Common myeloid progenitor, CD34-positive (primary cell): ENCODE measurements around the gene TMPRSS3.
A peak's percentile ranks its signal among the peaks of the same experiment; 100 is the strongest.

Experiments
- CTCF ChIA-PET: fragments of 350-600 bp; sonication (Branson Sonifier 250); formaldehyde crosslinking; loops from one replicate; lab custom pipeline; 2021; ENCODE audit warnings: antibody characterized with exemption; lab: Charles Lee
- POLR2A ChIA-PET: fragments of 350-600 bp; sonication (Branson Sonifier 250); formaldehyde crosslinking; loops from one replicate; lab custom pipeline; 2021; ENCODE audit warnings: antibody characterized with exemption; lab: Charles Lee
- DNase-seq, 3 donors: peaks; one replicate each; pipeline versions ENCODE4 v3.0.0 to v3.0.0-alpha.2; 2013
- H3K27ac ChIP-seq, 2 experiments: 1 replicate in 1 of 2; 2 replicates in 1 of 2; pipeline ENCODE4 v1.7.0; 2013; ENCODE audit warnings: inconsistent platforms in 2 of 2, low read length in 2 of 2, mild to moderate bottlenecking in 2 of 2, low read depth in 1 of 2, moderate library complexity in 1 of 2; ENCODE audit not compliant: severe bottlenecking in 2 of 2, insufficient read depth in 1 of 2, poor library complexity in 1 of 2
- H3K27me3 ChIP-seq, 5 experiments: replicated peaks in 2 of 5; 1 replicate in 3 of 5; 2 replicates in 2 of 5; pipeline versions ENCODE4 v1.6.1 to v1.7.0; 2013; ENCODE audit warnings: low read length in 4 of 5, mild to moderate bottlenecking in 2 of 5, moderate library complexity in 2 of 5, inconsistent platforms in 1 of 5; ENCODE audit not compliant: insufficient read depth in 5 of 5, control insufficient read depth in 4 of 5
- H3K36me3 ChIP-seq, 4 experiments: 1 replicate in 2 of 4; 2 replicates in 2 of 4; pipeline versions ENCODE4 v1.6.1 to v1.7.0; 2013; ENCODE audit warnings: low read length in 3 of 4, control low read depth in 1 of 4, mild to moderate bottlenecking in 1 of 4; ENCODE audit not compliant: control insufficient read depth in 4 of 4, insufficient read depth in 4 of 4
- H3K4me1 ChIP-seq, 4 experiments: 1 replicate in 3 of 4; 2 replicates in 1 of 4; pipeline versions ENCODE4 v1.6.1 to v1.7.1; 2013; ENCODE audit warnings: low read length in 3 of 4, mild to moderate bottlenecking in 3 of 4, control low read depth in 1 of 4, inconsistent platforms in 1 of 4, moderate library complexity in 1 of 4; ENCODE audit not compliant: control insufficient read depth in 4 of 4, insufficient read depth in 4 of 4; ENCODE audit errors: control extremely low read depth in 1 of 4
- H3K4me3 ChIP-seq, 7 experiments: 1 replicate in 4 of 7; 2 replicates in 3 of 7; pipeline versions ENCODE4 v1.5.1 to v1.7.0; 2013; ENCODE audit warnings: mild to moderate bottlenecking in 7 of 7, low read length in 6 of 7, moderate library complexity in 6 of 7, inconsistent platforms in 2 of 7, low read depth in 2 of 7, control low read depth in 1 of 7; ENCODE audit not compliant: insufficient read depth in 4 of 7, control insufficient read depth in 1 of 7; ENCODE audit errors: extremely low read depth in 1 of 7
- H3K9me3 ChIP-seq, 5 experiments: 1 replicate in 4 of 5; 2 replicates in 1 of 5; pipeline versions ENCODE4 v1.6.1 to v1.7.1; 2013; ENCODE audit warnings: low read length in 4 of 5, mild to moderate bottlenecking in 2 of 5, inconsistent platforms in 1 of 5, low read depth in 1 of 5, moderate library complexity in 1 of 5; ENCODE audit not compliant: control insufficient read depth in 4 of 5, insufficient read depth in 2 of 5; ENCODE audit errors: control extremely low read depth in 1 of 5
- WGBS: methylation state at CpG from one replicate; pipeline ENCODE4 v1.1.5; 2013; ENCODE audit not compliant: insufficient coverage; 5-methylcytosine and 5-hydroxymethylcytosine counted together

Gene TMPRSS3

DNA sequence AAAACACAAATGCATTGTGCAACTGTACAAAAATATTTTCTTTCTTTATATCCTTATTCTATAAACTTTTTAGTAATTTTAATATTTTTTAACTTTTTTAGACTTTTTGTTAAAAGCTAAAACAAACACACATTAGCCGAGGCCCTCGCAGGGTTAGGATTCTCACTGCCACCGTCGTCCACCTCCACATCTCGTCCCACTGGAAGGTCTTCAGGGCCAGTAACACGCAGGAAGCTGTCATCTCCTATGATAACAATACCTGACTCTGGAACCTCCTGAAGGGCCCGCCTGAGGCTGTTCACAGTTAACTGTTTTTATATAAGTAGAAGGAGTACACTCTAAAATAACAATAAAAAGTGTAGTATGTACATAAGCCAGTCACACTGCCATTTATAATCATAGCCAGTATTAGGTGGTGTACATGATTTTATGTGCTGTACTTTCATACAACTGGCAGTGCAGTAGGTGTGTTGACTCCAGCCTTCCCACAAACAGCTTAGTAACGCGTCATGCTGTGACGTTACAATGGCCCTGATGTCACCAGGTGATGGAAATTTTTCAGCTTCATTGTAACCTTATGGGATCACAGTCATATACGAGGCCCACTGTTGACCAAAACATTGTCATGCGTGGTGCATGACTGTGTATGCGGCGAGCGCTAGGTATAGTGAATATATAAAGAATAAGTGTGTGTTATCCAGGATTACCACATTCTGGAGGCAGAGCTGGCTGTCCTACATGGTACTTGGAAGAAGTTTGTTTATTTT is 53.9 kb downstream of the TMPRSS3 start:
- no peak overlapping the region for H3K4me3 ChIP-seq
- H3K27me3 ChIP-seq, result no peaks in the 10 kb centered on the region
- H3K27ac ChIP-seq, result no peak overlapping the region
- DNase-seq, result no peak
- CTCF ChIA-PET, result interaction anchor here (0.9 to 1.4 kb wide), 3 partner anchors 30 to 186 kb away, joined by 3 read pairs; no protein-coding TSS in a partner anchor
- 98% methylated on average over 13 of the region's 15 CpGs for WGBS
- POLR2A ChIA-PET, result no interaction called here
- no peaks in the 10 kb centered on the region for H3K9me3 ChIP-seq
- H3K36me3 ChIP-seq, result no peaks in the 10 kb centered on the region
- peaks cover 0 to 9% (median 6%) of the 10 kb centered on the region in 4 experiments for H3K4me1 ChIP-seq

DNA sequence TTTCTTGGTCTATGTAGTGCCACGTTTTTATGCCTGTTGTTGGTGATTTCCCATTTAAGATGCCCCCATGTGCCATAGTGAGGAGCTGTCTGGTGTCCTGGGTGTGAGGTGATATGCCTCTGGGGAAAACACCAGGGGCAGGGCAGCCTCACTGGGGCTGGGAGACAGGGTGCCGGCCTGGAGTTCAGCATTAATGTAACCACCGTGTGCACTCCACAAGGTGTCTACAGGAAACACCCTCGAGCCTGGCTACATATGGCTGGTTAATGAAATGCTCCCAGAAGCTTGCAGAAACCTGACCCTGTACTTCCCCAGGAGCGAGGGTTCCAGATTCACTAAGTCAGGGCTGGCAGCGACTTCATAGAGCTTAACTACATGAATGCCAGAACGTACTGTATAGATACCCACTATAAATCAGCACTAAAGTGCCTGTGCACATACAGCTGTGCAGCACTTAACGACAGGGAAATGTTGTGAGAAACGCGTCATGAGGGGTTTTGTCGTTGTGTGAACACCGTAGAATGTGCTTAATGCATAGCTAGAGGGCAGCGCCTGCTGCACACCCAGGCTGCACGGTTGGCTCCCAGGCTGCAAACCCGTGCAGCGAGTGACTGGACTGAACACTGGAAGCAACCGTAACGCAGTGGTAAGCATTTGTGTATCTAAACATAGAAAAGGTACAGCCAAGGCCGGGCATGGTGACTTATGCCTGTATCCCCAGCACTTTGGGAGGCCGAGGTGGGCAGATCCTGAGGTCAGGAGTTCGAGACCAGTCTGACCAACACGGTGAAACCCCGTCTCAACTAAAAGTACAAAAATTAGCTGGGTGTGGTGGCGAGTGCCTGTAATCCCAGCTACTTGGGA is 55.4 kb downstream of the TMPRSS3 start:
- H3K9me3 ChIP-seq, result no peaks in the 10 kb centered on the region
- CTCF ChIA-PET, result interaction anchor here (0.9 to 7.6 kb wide), 4 partner anchors 9 to 196 kb away, joined by 3 to 43 read pairs (median 5); no protein-coding TSS in a partner anchor
- H3K27ac ChIP-seq, result no peak overlapping the region
- peaks cover 0 to 9% (median 6%) of the 10 kb centered on the region in 4 experiments for H3K4me1 ChIP-seq
- H3K36me3 ChIP-seq, result no peaks in the 10 kb centered on the region
- POLR2A ChIA-PET, result no interaction called here
- peaks cover 0 to 3% (median 0%) of the 10 kb centered on the region in 5 experiments for H3K27me3 ChIP-seq
- DNase-seq, result no peak
- no peak overlapping the region for H3K4me3 ChIP-seq
- 95% methylated on average over 21 of the region's 24 CpGs for WGBS

DNA sequence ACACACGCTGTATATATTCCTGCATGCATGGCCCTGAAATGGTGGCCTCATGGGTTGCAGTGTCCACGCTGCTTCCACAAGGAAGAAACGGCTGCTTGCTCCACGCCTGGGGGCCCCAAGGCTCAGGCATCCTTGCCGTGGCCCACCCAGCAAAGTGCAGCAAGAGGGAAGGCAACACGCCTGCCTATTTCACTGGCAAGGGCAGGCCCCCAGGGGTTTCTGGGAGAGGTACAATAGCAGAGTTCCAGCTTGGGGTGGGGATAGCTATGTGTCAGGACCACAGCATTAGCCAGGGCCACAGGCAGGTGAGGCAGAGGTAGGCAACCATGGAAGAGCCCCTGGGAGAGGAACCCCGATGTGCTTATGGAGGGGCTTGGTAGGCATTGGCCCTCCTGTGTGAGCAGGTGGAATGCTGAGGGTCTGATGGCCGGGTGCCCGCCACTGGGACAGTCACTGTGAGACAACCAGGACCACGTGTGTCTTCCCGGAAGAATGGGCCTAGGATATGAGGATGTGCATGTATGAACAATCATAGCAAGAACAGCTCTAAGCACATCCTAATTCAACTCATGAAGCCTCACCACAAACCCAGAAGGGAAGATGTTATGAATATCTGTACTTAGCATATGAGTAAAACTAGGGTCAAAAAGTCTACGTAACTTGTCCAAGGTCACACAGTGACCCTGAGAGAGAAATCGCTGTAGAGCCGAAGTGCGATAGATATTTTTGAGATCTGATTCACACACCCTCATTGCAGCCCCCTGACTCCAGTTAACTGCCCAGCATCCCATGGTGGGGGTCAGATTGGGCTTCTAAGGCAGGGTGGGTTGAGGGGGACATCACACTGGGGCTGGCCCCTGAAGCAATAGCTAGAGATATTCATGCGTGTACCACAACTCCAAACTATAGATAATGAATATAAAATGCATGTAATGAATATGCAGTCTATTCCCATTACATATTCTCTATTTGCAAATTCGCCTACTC is 56.8 kb downstream of the TMPRSS3 start:
- H3K4me1 ChIP-seq, result peaks cover 0 to 9% (median 6%) of the 10 kb centered on the region in 4 experiments
- no peak overlapping the region for H3K27ac ChIP-seq
- CTCF ChIA-PET, result interaction anchor here (0.6 to 7.6 kb wide), 17 partner anchors 9 to 1312 kb away, joined by 3 to 43 read pairs (median 4); no protein-coding TSS in a partner anchor
- POLR2A ChIA-PET, result no interaction called here
- no peaks in the 10 kb centered on the region for H3K9me3 ChIP-seq
- H3K4me3 ChIP-seq, result no peak overlapping the region
- peaks cover 0 to 3% (median 0%) of the 10 kb centered on the region in 5 experiments for H3K27me3 ChIP-seq
- WGBS, result 99% methylated on average over 8 of the region's 17 CpGs
- DNase-seq, result no peak
- no peaks in the 10 kb centered on the region for H3K36me3 ChIP-seq

DNA sequence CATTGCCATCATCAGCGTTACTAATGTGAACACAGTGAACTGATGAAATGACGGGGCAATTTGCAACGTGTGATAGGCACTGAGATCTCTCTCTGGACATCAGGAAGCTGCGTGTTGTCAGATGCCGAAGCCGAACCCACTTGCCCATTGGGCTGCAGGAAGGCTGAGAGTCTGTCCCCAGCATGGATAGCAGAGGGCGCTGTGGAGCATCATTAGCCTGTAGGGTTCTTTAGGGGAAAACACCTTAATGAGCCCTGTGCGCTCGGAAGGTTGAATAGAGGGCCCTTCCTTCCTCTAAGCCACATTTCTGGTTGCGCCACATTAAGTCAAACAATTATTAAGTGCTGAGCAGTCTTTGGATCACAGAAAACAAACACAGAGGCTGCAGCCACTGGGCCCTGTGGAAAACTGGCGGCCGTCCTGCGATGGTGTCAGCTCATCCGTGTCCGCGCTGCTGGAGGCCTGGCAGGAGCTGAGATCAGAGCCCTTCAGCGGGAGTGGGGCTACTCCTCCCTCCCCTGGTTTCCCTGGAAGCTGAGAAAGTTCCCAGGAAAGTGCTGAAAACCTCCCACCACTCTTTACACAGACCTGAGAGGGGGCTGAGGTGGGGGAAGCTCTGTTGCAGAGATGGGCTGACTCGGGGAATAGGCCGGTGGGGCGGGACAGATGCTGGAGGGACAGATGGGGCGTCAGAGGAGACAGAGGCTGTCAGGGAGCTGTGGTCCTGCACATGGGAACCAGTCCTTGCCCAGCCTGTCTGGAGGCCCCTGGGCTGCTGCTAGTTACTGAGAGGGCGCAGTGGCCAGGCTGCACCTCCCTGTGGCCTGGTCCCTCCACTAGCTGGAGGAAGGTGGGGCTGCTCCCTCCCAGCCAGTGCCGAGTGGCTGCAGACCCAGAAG is 57.8 kb downstream of the TMPRSS3 start:
- CTCF ChIA-PET, result interaction anchor here (0.6 to 7.6 kb wide), 27 partner anchors 8 to 1313 kb away, joined by 3 to 43 read pairs (median 4); no protein-coding TSS in a partner anchor

DNA sequence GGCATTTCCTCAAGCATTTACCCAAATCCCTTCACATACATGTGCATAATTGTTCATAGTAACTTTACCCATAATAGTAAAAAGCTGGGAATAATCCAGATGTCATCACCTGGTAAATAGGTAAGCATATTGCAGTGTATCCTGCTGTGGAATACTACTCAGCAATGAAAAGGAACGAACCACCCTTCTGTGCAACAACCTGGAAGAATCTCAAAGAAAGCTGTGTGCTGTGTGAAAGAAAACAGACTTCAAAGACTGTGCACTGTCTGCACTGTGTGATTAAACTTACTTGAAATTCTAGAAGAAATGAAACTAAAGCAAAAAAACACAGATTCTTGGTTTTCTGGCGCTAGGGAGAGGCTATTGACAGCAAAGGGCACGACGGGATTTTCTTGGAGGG is 58.6 kb downstream of the TMPRSS3 start:
- Histone ChIP-seq H3K36me3 (no peaks in the 10 kb centered on the region), H3K27me3 (peaks cover 0 to 5% (median 0%) of the 10 kb centered on the region in 5 experiments), H3K9me3 (peaks cover 0 to 4% (median 3%) of the 10 kb centered on the region in 5 experiments), H3K4me3 (no peak overlapping the region), H3K27ac (no peak overlapping the region), H3K4me1 (peaks cover 0 to 9% (median 6%) of the 10 kb centered on the region in 4 experiments)
- peak in 1 of 3 donors; percentile 7 for DNase-seq
- POLR2A ChIA-PET, result interaction anchor here (0.6 to 0.7 kb wide), 2 partner anchors 192 to 870 kb away, joined by 3 to 5 read pairs; no protein-coding TSS in a partner anchor
- CTCF ChIA-PET, result interaction anchor here (1.0 to 7.6 kb wide), 20 partner anchors 11 to 201 kb away, joined by 3 to 43 read pairs (median 3); no protein-coding TSS in a partner anchor
- 92% methylated on average over 4 of the region's 4 CpGs for WGBS

More for the DNA sequence above, 57.8 kb downstream of the TMPRSS3 start:
- H3K4me3 ChIP-seq, result peak overlapping the region in 1 of 7 experiments; percentile 28
- no peaks in the 10 kb centered on the region for H3K36me3 ChIP-seq
- H3K9me3 ChIP-seq, result no peaks in the 10 kb centered on the region
- peaks cover 0 to 9% (median 6%) of the 10 kb centered on the region in 4 experiments for H3K4me1 ChIP-seq
- no peak overlapping the region for H3K27ac ChIP-seq
- POLR2A ChIA-PET, result interaction anchor here (0.6 to 0.7 kb wide), 2 partner anchors 193 to 871 kb away, joined by 3 to 5 read pairs; no protein-coding TSS in a partner anchor
- WGBS, result 50% methylated on average over 19 of the region's 23 CpGs
- peak; percentile 81 to 94 (median 91) for DNase-seq
- peaks cover 0 to 3% (median 0%) of the 10 kb centered on the region in 5 experiments for H3K27me3 ChIP-seq
